ENCODE data around the gene KCNJ15. TPM values are rescaled to one million over a fixed set of nuclear protein-coding genes. Genes with fewer than 3 reads are reported as not detected.

The KCNJ15 gene
- total RNA-seq, 1 experiment from 2014 or later: not detected

DNA sequence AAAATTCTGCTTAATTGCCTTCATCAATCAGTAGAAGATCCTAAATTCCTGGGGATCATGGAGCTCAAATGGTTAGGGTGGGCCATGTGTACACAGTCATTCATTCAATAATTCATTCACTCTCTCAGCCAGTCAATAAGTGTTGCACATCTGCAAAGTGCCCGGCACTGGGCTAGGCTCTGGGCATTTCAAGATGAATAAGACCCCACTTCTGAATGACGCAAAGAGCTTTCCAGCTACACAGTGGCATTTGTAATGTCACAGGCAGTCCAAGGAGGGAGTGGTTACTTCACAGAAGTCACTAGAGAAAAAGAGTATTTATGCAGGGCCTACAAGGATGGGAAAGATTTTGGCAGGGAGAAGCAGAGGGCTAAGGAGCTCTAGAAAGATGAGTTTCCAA lies 93.2 kb downstream of the KCNJ15 start:
- no TSS peak for BruUV-seq (replicated peaks)
- CTCF ChIA-PET: interaction anchor here (1.3 kb wide), 1 partner anchor 638 kb away, joined by 4 read pairs; no protein-coding TSS in a partner anchor
- no peak for DNase-seq (ENCODE audit: low read depth, low spot score)
- Histone ChIP-seq H3K4me1 (ENCODE audit: control insufficient read depth in 1 of 2, insufficient read depth in 2 of 2, low read length in 2 of 2) (no peaks in the 10 kb centered on the region; a peak in 1 of 4 replicates), H2AFZ (ENCODE audit: low read depth, low read length, poor library complexity, severe bottlenecking) (no peak overlapping the region), H3K79me2 (ENCODE audit: insufficient read depth, low read length) (no peaks in the 10 kb centered on the region), H3K9me2 (ENCODE audit: insufficient read depth) (no peaks in the 10 kb centered on the region), H3K9me3 (ENCODE audit: control insufficient read depth in 1 of 2, insufficient read depth in 1 of 2, low read depth in 1 of 2, low read length in 2 of 2) (no peaks in the 10 kb centered on the region), H3K4me3 (replicated peaks in 1 of 2; ENCODE audit: low read depth in 1 of 2, low read length in 2 of 2) (no peak overlapping the region), H3K27me3 (ENCODE audit: insufficient read depth, low read length) (peaks cover 4% of the 10 kb centered on the region; the same call in 1 of the 2 replicates), H3K4me2 (ENCODE audit: low read length) (no peak overlapping the region), H3K9ac (ENCODE audit: low read length) (no peak overlapping the region), H3K27ac (ENCODE audit: low read depth, low read length) (no peak overlapping the region), H4K20me1 (ENCODE audit: insufficient read depth) (no peaks in the 10 kb centered on the region), H3K36me3 (ENCODE audit: control insufficient read depth in 1 of 2, insufficient read depth in 2 of 2, low read length in 2 of 2) (no peaks in the 10 kb centered on the region)
- no peak for ATAC-seq
- RAD21 ChIA-PET (ENCODE audit: low non-redundant PET in 1 of 2, low total read pairs in 2 of 2, uncharacterized antibody in 2 of 2, unreplicated experiment in 2 of 2): no interaction called here
- intact Hi-C loops (cut with micrococcal nuclease): no loop called here
- TF ChIP-seq CBX3 (IDR thresholded peaks at IDR 0.05; ENCODE audit: low read depth) (no peak), SIN3A (IDR thresholded peaks at IDR 0.05; ENCODE audit: low read depth) (no peak), ELF1 (IDR thresholded peaks at IDR 0.05; ENCODE audit: borderline replicate concordance, low read depth) (no peak), ZNF274 (IDR thresholded peaks at IDR 0.05; ENCODE audit: low read depth, low read length) (no peak), RAD21 (IDR thresholded peaks at IDR 0.05; ENCODE audit: low read depth) (no peak)
- TF ChIP-seq, protein P1, sequence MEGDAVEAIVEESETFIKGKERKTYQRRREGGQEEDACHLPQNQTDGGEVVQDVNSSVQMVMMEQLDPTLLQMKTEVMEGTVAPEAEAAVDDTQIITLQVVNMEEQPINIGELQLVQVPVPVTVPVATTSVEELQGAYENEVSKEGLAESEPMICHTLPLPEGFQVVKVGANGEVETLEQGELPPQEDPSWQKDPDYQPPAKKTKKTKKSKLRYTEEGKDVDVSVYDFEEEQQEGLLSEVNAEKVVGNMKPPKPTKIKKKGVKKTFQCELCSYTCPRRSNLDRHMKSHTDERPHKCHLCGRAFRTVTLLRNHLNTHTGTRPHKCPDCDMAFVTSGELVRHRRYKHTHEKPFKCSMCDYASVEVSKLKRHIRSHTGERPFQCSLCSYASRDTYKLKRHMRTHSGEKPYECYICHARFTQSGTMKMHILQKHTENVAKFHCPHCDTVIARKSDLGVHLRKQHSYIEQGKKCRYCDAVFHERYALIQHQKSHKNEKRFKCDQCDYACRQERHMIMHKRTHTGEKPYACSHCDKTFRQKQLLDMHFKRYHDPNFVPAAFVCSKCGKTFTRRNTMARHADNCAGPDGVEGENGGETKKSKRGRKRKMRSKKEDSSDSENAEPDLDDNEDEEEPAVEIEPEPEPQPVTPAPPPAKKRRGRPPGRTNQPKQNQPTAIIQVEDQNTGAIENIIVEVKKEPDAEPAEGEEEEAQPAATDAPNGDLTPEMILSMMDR (IDR thresholded peaks at IDR 0.05 in 2 of 3, conservative IDR thresholded peaks at IDR 0.05 in 1 of 3; ENCODE audit: borderline replicate concordance in 1 of 3, insufficient read depth in 1 of 3, low read depth in 2 of 3, low read length in 2 of 3): no peak
- TF ChIP-seq, protein P2, sequence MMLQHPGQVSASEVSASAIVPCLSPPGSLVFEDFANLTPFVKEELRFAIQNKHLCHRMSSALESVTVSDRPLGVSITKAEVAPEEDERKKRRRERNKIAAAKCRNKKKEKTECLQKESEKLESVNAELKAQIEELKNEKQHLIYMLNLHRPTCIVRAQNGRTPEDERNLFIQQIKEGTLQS (IDR thresholded peaks at IDR 0.05): no peak
- POLR2A ChIA-PET: no interaction called here

DNA sequence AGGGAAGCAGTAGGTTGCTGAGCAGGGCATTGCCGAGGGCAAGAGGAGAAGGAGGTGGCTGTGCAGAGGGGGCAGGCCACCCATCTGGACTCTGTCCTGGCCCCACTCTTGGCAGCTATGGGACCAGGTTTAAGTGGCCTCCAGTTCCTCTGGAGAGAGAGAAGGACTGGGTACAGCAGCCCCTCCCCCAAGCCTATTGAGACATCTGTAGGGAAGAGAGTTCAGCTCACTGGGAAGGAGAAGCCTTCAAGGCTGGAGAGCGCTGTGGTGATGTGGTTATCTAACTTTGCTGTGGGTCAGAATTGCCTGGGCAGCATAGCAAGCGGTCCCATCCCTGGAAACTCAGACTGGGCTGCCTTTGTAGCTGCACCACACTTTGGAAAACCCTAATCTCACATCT lies 93.9 kb downstream of the KCNJ15 start:
- Histone ChIP-seq H4K20me1 (ENCODE audit: insufficient read depth) (no peaks in the 10 kb centered on the region), H3K4me3 (replicated peaks in 1 of 2; ENCODE audit: low read depth in 1 of 2, low read length in 2 of 2) (no peak overlapping the region), H3K9me2 (ENCODE audit: insufficient read depth) (no peaks in the 10 kb centered on the region), H3K9ac (ENCODE audit: low read length) (no peak overlapping the region), H3K27me3 (ENCODE audit: insufficient read depth, low read length) (peaks cover 4% of the 10 kb centered on the region; the same call in 1 of the 2 replicates), H3K79me2 (ENCODE audit: insufficient read depth, low read length) (no peaks in the 10 kb centered on the region), H3K4me1 (ENCODE audit: control insufficient read depth in 1 of 2, insufficient read depth in 2 of 2, low read length in 2 of 2) (no peaks in the 10 kb centered on the region; a peak in 1 of 4 replicates), H3K4me2 (ENCODE audit: low read length) (no peak overlapping the region), H3K9me3 (ENCODE audit: control insufficient read depth in 1 of 2, insufficient read depth in 1 of 2, low read depth in 1 of 2, low read length in 2 of 2) (no peaks in the 10 kb centered on the region), H2AFZ (ENCODE audit: low read depth, low read length, poor library complexity, severe bottlenecking) (no peak overlapping the region), H3K27ac (ENCODE audit: low read depth, low read length) (no peak overlapping the region), H3K36me3 (ENCODE audit: control insufficient read depth in 1 of 2, insufficient read depth in 2 of 2, low read length in 2 of 2) (no peaks in the 10 kb centered on the region)
- no peak for TF ChIP-seq ZNF274 (IDR thresholded peaks at IDR 0.05; ENCODE audit: low read depth, low read length)
- TF ChIP-seq, protein P1 (IDR thresholded peaks at IDR 0.05 in 2 of 3, conservative IDR thresholded peaks at IDR 0.05 in 1 of 3; ENCODE audit: borderline replicate concordance in 1 of 3, insufficient read depth in 1 of 3, low read depth in 2 of 3, low read length in 2 of 3): no peak
- TF ChIP-seq CBX3 (IDR thresholded peaks at IDR 0.05; ENCODE audit: low read depth): no peak
- TF ChIP-seq POLR2AphosphoS5 (IDR thresholded peaks at IDR 0.05; ENCODE audit: low read depth, low read length): no peak
- no peak for TF ChIP-seq ZFX (IDR thresholded peaks at IDR 0.05)
- TF ChIP-seq SRF (IDR thresholded peaks at IDR 0.05; ENCODE audit: low read depth): no peak
- TF ChIP-seq FOSL1 (IDR thresholded peaks at IDR 0.05; ENCODE audit: low read depth): no peak
- TF ChIP-seq, protein P2 (IDR thresholded peaks at IDR 0.05): no peak
- TF ChIP-seq EZH2 (IDR thresholded peaks at IDR 0.05): no peak
- TF ChIP-seq RAD21 (IDR thresholded peaks at IDR 0.05; ENCODE audit: low read depth): no peak
- ChIA-PET CTCF (interaction anchor here (0.8 to 1.3 kb wide), 2 partner anchors 592 to 639 kb away, joined by 3 to 4 read pairs; no protein-coding TSS in a partner anchor), POLR2A (no interaction called here), RAD21 (ENCODE audit: low non-redundant PET in 1 of 2, low total read pairs in 2 of 2, uncharacterized antibody in 2 of 2, unreplicated experiment in 2 of 2) (no interaction called here)
- DNase-seq (ENCODE audit: low read depth, low spot score) (no peak), ATAC-seq (no peak)
- intact Hi-C loops (cut with micrococcal nuclease): no loop called here
- no TSS peak for BruUV-seq (replicated peaks)

All from HCT116 (cell line).